AG08396 (cell line): ENCODE data around the gene SOX5.
"Not testable (repeated sequence)": the region's sequence is repeated elsewhere in the genome, so short reads cannot be mapped to it uniquely, and the experiment has no call there.

Source experiments
- DNase-seq: peaks from one replicate; pipeline ENCODE4 v3.0.0; 2012; ENCODE audit warnings: low spot score, mixed read lengths

The SOX5 gene

GRCh38 chr12:23540572-23540971, 408.9 kb downstream of the SOX5 start:
- no peak for DNase-seq

DNA sequence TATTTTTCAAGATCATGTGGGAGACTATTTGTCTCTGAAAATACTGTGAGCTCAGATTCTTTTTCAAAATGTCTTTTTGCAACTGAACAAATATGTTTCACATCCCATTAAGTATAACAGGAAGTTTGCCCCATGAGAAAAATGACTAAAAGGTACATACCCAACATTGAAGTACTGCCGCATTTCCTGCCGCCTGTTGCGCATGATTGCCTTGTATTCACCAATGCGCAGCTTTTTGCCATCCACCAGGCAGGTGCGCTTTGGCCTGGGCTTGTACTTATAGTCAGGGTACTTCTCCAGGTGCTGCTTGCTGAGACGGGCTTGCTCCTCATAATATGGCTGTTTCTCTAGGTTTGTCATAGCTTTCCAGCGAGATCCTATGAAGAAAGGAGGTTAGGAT, 413.2 kb downstream of the SOX5 start:
- DNase-seq: no peak

DNA sequence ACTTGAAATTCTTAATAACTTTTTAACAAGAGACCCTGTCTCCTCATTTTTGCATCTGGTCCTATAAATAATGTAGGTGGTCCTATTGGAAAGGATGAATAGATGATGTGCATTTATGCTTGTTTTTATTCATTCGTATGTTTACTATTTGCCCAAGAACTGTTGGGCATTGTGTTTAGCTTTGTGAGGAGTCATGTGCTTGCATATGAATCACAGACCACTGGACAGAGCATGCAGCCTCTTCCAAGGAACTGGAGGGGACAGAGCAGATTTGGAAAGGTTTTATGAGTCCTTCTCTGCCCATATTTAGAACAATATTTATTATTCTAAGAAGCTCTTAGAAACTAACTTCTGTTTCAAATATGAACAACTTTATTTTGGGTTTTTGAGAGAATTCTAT, 414.0 kb downstream of the SOX5 start:
- DNase-seq: no peak

DNA sequence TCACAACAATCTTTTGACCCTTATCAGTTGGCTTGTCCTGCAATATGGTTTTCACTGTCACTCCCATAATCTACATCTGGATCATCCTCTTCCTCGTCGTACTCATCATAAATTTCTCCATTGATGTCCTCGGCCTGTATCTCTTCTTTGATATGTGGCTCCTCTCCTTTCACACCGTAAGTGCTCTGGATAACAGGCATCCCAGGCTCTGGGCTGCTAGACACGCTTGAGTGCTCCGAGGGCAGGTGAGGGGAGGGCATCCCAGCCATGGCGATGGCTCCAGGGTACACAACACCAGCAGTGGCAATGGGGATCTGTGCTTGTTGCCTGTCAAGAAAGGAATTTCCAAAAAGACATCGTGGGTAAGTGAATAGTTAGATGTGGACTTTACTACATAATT, 415.3 kb downstream of the SOX5 start:
- DNase-seq: no peak

GRCh38 chr12:23533699-23534098, 415.8 kb downstream of the SOX5 start:
- DNase-seq: no peak

DNA sequence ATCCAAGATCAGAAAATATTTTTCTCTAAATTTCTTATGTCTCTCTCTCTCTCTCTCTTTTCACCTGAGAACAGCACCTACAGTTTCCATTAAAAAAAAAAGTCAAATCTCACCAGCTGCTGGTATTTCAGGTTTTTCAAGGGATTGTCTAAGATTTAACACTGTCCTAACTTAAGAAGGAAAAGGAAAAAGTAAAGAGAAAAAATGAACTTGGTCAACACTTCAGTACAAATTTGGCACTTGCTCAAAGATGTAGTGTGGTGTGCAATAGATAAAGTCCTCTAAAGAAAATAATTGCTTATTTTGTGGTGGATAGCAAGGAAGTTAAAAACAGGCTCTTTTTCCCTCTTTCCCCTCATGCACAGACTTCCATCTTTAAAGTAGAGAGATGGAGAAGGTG, 416.2 kb downstream of the SOX5 start:
- DNase-seq: no peak

DNA sequence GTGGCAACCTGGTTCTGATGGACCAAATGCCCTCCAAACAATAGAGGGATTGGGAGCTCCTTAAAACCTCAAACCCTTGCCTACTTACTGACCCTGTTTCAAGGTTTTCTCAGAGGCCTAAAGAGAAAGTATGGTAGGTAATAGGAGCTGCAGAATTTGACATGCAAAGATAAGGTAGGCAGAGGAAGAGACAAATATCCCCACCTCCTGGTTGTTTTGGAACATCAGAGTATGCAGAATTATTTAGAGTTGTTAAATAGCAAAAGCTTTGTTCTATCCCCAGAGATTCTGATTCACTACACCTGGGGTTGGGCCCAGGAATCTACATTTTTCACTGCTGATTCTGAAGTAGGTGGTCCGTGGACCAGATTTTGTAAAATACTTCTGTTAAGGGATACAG, 421.2 kb downstream of the SOX5 start:
- no peak for DNase-seq

- DNase-seq: no peak
These were observed 423.9 kb downstream of the SOX5 start for GRCh38 chr12:23525450-23526072.

DNA sequence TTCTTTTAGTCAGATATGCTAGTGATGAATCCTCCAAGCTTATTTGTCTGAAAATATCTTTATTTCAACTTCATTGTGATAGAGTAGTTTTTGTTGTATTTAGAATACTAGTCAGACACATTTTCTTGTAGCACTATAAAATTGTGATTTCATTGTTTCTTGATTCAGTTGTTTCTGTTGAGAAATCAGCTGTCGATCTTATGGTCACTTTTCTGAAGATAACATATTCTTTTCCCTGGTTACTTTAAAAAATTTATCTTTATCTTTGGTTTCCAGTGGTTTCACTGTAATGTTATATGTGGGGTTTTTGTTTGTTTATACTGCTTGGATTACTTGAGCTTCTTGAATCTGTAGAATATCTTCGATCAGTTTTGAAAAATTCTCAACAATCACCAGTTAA, 426.1 kb downstream of the SOX5 start:
- no peak for DNase-seq

DNA sequence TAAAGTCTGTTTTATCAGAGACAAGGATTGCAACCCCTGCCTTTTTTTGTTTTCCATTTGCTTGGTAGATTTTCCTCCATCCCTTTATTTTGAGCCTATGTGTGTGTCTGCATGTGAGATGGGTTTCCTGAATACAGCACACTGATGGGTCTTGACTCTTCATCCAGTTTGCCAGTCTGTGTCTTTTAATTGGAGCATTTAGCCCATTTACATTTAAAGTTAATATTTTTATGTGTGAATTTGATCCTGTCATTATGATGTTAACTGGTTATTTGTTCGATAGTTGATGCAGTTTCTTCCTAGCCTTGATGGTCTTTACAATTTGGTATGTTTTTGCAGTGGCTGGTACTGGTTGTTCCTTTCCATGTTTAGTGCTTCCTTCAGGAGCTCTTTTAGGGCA, 430.0 kb downstream of the SOX5 start:
- DNase-seq: not testable (repeated sequence)

GRCh38 chr12:23515785-23516184, 433.7 kb downstream of the SOX5 start:
- not testable (repeated sequence) for DNase-seq

DNA sequence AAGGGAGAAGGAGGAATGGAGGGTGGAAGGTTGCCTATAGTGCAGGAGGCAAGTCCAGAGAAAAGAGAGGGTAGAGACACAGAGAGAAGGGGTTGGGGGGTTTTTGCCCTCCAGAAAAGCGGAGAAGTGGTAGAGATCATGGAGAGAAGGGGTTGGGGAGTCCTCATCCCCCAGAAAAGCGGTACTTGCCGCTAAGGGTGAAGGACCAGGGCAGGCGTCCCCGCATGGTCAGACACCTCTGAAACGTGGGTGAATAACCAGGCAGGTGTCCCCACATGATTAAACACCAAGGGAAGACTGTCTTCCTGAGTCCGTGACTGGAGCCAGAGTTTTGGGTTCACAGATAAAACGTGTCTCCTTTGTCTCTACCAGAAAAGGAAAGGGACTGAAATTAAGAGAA, 439.0 kb downstream of the SOX5 start:
- DNase-seq: no peak

DNA sequence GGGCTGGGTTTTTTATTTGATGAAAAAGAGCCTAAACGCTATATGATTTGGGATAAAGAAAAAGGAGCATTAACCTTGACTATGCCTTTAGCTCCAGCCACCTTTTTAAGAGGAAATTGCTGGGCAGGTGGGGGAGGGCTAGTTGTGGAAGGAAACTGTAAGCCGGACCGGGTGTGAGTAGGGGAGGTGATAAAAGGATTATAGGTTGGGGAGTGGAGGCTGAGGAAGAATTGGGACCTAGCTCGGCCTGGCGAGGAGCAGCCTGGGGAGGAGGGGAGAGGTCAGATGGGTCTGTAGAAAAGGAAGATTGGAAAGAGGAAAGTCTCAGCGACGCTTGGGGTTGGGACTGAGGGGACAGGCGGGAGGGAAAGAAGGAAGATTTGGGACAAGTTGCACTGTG, 439.6 kb downstream of the SOX5 start:
- not testable (repeated sequence) for DNase-seq

DNA sequence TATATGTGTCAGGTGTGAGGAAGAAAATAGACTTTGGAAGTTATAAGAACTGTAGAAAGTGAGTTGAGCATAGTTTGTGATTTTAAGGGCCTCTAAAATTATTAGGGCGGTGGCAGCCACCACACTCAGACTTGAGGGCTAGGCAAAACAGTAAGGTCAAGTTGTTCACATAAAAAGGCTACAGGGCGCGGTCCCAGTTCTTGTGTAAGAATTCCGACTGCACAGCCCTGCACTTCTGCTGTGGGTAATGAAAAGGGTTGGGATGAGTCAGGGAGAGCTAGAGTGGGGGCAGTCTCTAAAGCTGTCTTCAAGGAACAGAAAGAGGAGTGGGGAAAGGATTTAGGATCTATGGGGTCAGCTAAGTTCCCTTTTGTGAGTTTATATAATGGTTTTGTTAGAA, 441.7 kb downstream of the SOX5 start:
- DNase-seq: not testable (repeated sequence)

DNA sequence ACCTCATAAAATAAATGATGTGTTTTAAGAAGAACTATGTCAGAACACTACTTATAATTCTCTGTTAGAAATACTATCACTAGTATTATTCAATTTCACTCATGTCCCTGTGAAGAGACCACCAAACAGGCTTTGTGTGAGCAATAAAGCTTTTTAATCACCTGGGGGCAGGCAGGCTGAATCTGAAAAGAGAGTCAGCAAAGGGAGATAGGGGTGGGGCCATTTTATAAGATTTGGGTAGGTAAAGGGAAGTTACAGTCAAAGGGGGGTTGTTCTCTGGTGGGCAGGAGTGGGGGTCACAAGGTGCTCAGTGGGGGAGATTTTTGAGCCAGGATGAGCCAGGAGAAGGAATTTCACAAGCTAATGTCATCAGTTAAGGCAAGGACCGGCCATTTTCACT, 443.7 kb downstream of the SOX5 start:
- DNase-seq: not testable (repeated sequence)

DNA sequence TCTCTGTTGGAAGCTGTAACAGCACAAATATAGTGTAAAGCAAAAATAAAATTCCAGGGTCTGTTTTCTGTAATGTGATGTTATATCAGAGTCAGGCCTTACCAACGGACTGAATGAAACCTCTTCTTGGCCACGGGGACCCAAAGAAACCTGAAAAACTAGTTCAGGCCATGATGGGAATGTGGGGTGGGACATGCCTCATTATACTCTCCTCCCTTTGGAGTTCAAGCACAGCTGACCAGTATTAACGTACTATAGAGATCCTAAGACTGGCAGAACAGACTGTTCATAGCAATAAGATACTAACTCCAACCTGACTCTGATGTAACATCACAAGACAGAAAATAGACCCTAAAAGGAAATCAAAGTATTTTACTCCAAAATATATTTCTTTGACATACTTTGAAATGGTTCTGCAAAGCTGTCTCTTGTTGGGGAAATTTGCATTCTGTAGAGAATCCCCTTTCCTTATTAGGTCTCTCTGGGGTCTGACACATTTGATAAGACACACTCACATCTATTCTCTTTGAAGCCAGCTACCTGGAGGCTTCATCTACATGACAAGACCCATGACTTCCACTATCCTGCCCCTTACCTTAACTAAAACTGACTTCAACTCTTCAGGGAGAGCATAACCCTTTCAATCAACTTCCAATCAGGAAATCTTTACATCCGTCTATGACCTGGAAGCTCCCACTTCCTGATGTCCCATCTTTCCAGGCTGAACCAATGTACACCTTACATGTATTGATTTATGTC, 444.6 kb downstream of the SOX5 start:
- DNase-seq: no peak

DNA sequence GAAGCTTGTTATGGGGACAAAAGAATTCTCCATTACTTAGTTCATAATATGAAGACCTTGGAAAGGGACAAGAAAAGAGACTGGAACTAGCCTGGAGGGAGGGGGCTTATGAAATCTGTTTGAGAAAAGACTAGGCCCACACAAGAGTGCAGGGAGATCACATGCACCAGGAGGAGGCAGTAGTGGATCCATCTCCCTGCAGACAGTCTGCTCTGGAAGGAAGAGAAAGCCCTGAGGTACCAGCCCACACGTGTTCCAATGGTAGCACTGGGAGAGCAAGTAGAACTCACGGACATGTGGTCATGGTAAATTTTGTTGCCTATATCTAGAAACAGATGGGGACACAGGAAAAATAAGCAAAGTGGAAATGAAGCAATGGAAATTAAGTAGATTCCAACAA, 445.4 kb downstream of the SOX5 start:
- DNase-seq: no peak

- DNase-seq: no peak
These were observed 445.9 kb downstream of the SOX5 start for GRCh38 chr12:23503544-23503943.

- no peak for DNase-seq
These were observed 447.2 kb downstream of the SOX5 start for GRCh38 chr12:23502259-23502658.

DNA sequence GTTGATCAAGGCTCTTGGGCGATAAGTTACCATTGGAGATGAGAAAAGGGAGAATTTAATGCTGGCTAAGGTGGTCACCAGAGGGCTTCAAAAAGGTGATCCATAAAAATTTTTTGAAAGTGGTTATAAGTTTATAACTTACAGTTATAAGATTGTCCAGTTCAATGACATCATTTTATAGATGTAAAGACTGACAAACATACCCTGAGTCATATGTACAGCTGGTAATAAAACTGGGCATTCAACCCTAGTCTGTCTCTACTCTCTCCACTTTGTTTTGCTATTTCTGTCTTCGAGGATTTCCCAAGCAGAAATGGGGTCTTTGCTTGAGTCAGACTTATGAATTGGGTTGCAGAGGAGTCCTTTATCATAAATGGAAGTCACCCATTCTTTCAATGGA, 454.0 kb downstream of the SOX5 start:
- DNase-seq: no peak

- no peak for DNase-seq
These were observed 455.8 kb downstream of the SOX5 start for GRCh38 chr12:23493672-23494071.

DNA sequence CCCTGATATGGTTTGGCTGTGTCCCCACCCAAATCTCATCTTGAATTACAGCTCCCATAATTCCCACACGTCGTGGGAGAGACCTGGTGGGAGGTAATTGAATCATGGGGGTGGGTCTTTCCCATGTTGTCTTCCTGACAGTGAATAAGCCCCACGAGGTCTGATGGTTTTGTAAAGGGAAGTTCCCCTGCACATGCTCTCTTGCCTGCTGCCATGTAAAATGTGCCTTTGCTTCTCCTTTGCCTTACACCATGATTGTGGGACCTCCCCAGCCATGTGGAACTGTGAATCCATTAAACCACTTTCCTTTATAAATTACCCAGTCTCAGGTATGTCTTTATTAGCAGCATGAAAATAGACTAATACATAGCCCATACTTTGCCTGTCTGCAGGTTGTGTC, 458.4 kb downstream of the SOX5 start:
- not testable (repeated sequence) for DNase-seq

GRCh38 chr12:23488130-23488529, 461.3 kb downstream of the SOX5 start:
- no peak for DNase-seq

DNA sequence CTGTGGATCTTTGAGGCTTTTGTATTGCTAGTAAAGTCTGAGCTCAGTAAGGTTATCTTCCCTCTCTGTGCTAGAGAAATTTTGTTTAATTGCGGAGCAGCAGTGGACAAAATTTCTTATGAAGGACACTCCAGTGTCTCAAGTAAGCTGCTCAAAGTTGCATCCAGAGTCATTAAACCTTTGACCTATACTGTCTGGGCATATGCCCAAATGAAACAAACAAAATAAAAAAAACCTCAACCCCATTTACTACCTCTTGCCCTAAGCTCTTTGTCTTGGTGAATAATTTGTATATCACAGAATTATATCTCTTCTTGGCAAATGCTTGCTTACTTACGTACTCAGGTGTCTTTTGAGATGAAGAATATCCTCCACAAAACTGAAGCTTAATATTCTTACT, 465.2 kb downstream of the SOX5 start:
- no peak for DNase-seq
